NCI-H2196 treated with DMSO at 0.1 percent for 48 hours (cell line): ENCODE measurements around the gene FRMD4A.

Experiments used
- DNase-seq: peaks from one replicate; lab custom pipeline; 2025; ENCODE audit not compliant: unreplicated experiment; lab: John Stamatoyannopoulos, UW

FRMD4A gene

GRCh38 chr10:14192746-14193145, 138.0 kb downstream of the FRMD4A start:
- no peak for DNase-seq

- DNase-seq = no peak
Measured at GRCh38 chr10:14191871-14192270, 138.9 kb downstream of the FRMD4A start.

- no peak for DNase-seq
Measured at GRCh38 chr10:14191407-14191806, 139.3 kb downstream of the FRMD4A start.

GRCh38 chr10:14190702-14191101, 140.0 kb downstream of the FRMD4A start:
- DNase-seq = no peak

GRCh38 chr10:14186245-14186644, 144.5 kb downstream of the FRMD4A start:
- no peak for DNase-seq

GRCh38 chr10:14185316-14186045, 145.2 kb downstream of the FRMD4A start:
- no peak for DNase-seq

GRCh38 chr10:14184841-14185315, 145.8 kb downstream of the FRMD4A start:
- DNase-seq = no peak

GRCh38 chr10:14182781-14183180, 147.9 kb downstream of the FRMD4A start:
- DNase-seq = no peak

GRCh38 chr10:14181567-14181936, 149.2 kb downstream of the FRMD4A start:
- DNase-seq = no peak

GRCh38 chr10:14180911-14181566, 149.7 kb downstream of the FRMD4A start:
- DNase-seq = no peak

GRCh38 chr10:14179251-14179650, 151.5 kb downstream of the FRMD4A start:
- no peak for DNase-seq

- DNase-seq = no peak
Measured at GRCh38 chr10:14173706-14174594, 156.8 kb downstream of the FRMD4A start.

- DNase-seq = no peak
Measured at GRCh38 chr10:14173391-14173705, 157.4 kb downstream of the FRMD4A start.

GRCh38 chr10:14172336-14172950, 158.3 kb downstream of the FRMD4A start:
- DNase-seq = no peak

GRCh38 chr10:14171336-14171735, 159.4 kb downstream of the FRMD4A start:
- DNase-seq = no peak

GRCh38 chr10:14163377-14164086, 167.2 kb downstream of the FRMD4A start:
- no peak for DNase-seq

- no peak for DNase-seq
Measured at GRCh38 chr10:14162629-14163344, 167.9 kb downstream of the FRMD4A start.

- no peak for DNase-seq
Measured at GRCh38 chr10:14162061-14162460, 168.7 kb downstream of the FRMD4A start.

- no peak for DNase-seq
Measured at GRCh38 chr10:14160299-14160698, 170.4 kb downstream of the FRMD4A start.

- DNase-seq = no peak
Measured at GRCh38 chr10:14158575-14158974, 172.1 kb downstream of the FRMD4A start.
